Astrocyte of the cerebellum (primary cell): Measurements from ENCODE around the gene ASB5.

Experiments used
- DNase-seq: peaks from one replicate; pipeline ENCODE4 v3.0.0-alpha.2; 2011; ENCODE audit warnings: low read depth
- H3K4me3 ChIP-seq: 2 replicates; pipeline ENCODE4 v1.5.1; 2011; ENCODE audit warnings: mild to moderate bottlenecking, low read depth, low read length, moderate library complexity
- CTCF ChIP-seq: IDR thresholded peaks from 2 replicates; pipeline ENCODE4 v1.5.1; 2012; ENCODE audit warnings: low read length, low read depth, moderate library complexity, mild to moderate bottlenecking; ENCODE audit errors: missing control alignments
- in situ Hi-C: cut with HindIII; loops from 2 replicates; pipeline ENCODE4 v1.10.0; 2017; ENCODE audit warnings: low sequenced_read_pairs

ASB5 gene

GRCh38 chr4:176293660-176294059 lies 24.6 kb upstream of the ASB5 start:
- in situ Hi-C loops = no loop called here
- DNase-seq = no peak
- no peak overlapping the region for H3K4me3 ChIP-seq
- no peak for TF ChIP-seq CTCF

DNA sequence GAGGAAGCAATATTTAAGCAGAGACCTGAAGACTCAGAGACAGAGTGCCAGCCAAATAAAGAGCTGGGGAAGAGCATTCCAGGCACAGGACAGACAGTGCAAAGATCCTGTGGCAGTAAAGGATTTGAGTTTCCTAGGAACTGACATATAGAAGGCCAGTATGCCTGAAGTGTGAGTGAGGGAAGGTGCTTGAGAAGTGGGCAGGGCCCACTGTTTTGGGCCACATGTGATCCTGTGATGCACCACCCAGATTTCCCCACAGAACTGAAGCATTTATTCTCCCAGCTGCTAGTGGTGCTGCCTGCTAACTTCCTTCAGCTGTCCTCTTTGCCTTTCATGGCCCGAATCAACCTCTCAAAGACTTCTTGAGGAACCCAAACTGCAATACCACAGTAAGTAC lies 23.9 kb upstream of the ASB5 start:
- in situ Hi-C loops = no loop called here
- no peak overlapping the region for H3K4me3 ChIP-seq
- no peak for TF ChIP-seq CTCF
- DNase-seq = no peak

DNA sequence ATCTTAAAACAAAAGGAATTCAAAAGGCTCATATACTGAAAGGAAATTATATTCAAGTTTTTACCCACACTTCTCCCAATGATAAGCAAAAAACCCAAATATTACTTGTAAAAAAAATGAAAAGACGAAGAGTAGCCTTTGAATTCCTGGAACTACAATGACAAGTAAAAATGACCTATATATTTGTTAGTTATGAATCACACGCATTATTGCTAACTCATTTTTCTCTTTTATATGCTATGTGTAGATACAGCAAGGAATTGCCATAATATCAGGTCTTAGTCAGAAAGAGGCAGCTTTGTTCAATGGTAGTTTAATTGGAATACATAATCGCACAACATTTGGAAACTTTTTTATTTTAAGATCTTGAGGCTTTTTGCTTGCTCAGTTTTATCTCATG lies 22.7 kb upstream of the ASB5 start:
- no peak overlapping the region for H3K4me3 ChIP-seq
- no peak for DNase-seq
- TF ChIP-seq CTCF = no peak
- in situ Hi-C loops = no loop called here

- in situ Hi-C loops = no loop called here
- DNase-seq = no peak
- H3K4me3 ChIP-seq = no peak overlapping the region
- no peak for TF ChIP-seq CTCF
Measured at GRCh38 chr4:176290520-176290919, 21.5 kb upstream of the ASB5 start.

DNA sequence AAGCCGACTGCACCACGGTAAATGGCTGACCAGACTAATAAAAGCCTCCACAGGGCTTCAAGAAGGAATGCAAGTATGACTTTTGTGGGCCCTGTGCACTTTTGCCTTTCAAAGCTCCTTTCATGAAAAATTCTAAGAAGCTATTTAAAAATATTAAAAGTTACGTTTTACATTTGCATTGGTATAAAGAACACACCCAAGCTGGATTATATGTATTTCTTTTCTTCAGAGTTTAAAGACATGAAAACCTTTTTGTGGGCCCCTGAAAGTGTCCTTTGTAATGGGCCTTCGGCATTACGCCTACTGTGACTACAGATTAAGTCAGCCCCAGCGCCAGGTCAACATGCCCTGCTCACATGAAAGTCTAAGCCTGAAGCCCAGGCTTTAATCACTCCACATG lies 20.5 kb upstream of the ASB5 start:
- no peak overlapping the region for H3K4me3 ChIP-seq
- TF ChIP-seq CTCF = no peak
- DNase-seq = no peak
- in situ Hi-C loops = no loop called here

DNA sequence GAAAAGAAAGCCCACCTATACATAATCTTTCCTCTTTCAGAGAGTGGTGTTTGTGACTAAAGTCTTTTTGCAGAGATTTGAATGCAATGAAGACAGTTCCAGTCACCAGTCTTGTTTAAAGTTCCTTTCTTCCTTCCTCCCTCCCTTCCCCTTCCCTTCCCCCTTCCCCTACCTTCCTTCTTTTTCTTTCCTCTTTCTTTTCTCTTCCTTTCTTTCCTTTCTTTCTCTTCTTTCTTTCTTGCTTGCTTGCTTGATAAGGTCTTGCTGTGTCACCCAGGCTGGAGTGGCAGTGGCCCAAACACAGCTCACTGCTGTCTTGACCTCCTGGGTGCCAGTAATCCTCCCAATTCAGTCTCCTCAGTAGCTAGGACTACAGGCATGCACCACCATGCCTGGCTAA lies 19.0 kb upstream of the ASB5 start:
- TF ChIP-seq CTCF = no peak
- in situ Hi-C loops = no loop called here
- DNase-seq = no peak
- H3K4me3 ChIP-seq = no peak overlapping the region

DNA sequence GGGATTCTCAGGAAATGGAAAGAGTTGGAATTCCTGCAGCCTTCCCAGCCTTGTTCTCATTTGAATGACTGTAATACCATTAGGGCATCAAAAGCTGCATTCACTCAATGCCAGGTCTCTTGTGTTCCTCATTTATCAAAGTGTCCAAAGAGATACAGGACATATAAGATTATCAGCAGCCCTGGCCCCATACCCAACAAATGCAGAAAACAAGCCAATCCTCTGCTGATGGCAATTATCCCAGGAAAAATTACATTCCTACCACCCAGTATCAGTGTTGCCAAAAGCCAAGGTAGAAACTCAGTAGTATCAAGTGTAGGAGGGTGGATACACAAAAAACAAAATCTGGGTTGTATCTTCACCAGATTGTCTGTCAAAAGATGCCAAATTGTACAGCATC lies 18.5 kb upstream of the ASB5 start:
- no peak for TF ChIP-seq CTCF
- in situ Hi-C loops = no loop called here
- DNase-seq = no peak
- H3K4me3 ChIP-seq = no peak overlapping the region
